Lower lobe of right lung (tissue), 2 donors: Measurements from ENCODE around the gene FLT1. TPM values are rescaled to one million over a fixed set of nuclear protein-coding genes. Genes with fewer than 3 reads are reported as not detected.
A peak's percentile ranks its signal among the peaks of the same experiment; 100 is the strongest.

ENCODE experiments used
- ATAC-seq, 2 donors: fragments of 200-7000 bp; cut with Tn5 transposase; one replicate each; pipeline ENCODE4 v1.9.1; 2020 to 2022; ENCODE audit warnings: mild to moderate bottlenecking in 2 of 2, moderate library complexity in 2 of 2
- DNase-seq: peaks from one replicate; pipeline ENCODE4 v3.0.0-alpha.2; 2020
- H3K27ac ChIP-seq: fragments of 200-600 bp; one replicate; pipeline ENCODE4 v1.8.0; 2022
- H3K27me3 ChIP-seq: fragments of 200-600 bp; one replicate; pipeline ENCODE4 v1.8.0; 2022; ENCODE audit warnings: low read depth
- H3K36me3 ChIP-seq: fragments of 200-600 bp; one replicate; pipeline ENCODE4 v1.8.0; 2022; ENCODE audit warnings: mild to moderate bottlenecking
- H3K4me1 ChIP-seq: fragments of 200-600 bp; one replicate; pipeline ENCODE4 v1.8.0; 2022
- H3K4me3 ChIP-seq: fragments of 200-600 bp; one replicate; pipeline ENCODE4 v1.8.0; 2022; ENCODE audit warnings: mild to moderate bottlenecking
- H3K9me3 ChIP-seq: fragments of 200-600 bp; one replicate; pipeline ENCODE4 v1.8.0; 2022
- CTCF ChIP-seq: fragments of 200-600 bp; IDR thresholded peaks from one replicate; pipeline ENCODE4 v1.8.0; 2022; ENCODE audit warnings: antibody characterized with exemption, mild to moderate bottlenecking
- intact Hi-C: fragments of 100-400 bp; cut with DNase I; formaldehyde crosslinking; loops from one replicate; pipeline ENCODE4 v1.11.0; 2022
- total RNA-seq: library from RNA; stranded (reverse); fragmentation: NEBNext Ultra II Directional; extraction: Animal tissue kit (Norgen Biotek cat#: 25700); gene quantifications from one replicate; pipeline ENCODE4 v1.2.1, GENCODE V29; 2021
- donor health status: DM: no; HTN: yes; CAD: no; lungs with severe emphysema.

FLT1 gene
- total RNA-seq, 1 donor from 2014 or later, result 41.9 TPM

DNA sequence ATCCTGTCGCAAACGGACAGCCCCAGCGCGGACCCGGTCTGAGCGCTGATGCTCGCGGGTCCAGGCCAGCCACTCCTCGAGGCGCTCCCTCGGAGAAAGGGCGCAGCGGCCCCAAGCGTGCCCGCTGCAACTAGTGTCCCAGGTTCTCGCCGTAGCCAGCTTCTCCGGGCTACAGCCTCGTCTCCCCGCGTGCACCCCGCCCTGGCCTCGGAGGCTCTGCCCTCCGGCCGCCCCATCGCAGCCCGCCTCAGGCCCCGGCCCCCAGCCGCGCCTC is 487 bp downstream of the FLT1 start:
- DNase-seq (no peak), ATAC-seq (peak; percentile 36 to 49)
- Histone ChIP-seq H3K9me3 (no peaks in the 10 kb centered on the region), H3K27me3 (peaks cover 69% of the 10 kb centered on the region), H3K4me1 (peaks cover 38% of the 10 kb centered on the region), H3K4me3 (peak overlapping the region; percentile 64), H3K27ac (peak overlapping the region; percentile 70), H3K36me3 (no peaks in the 10 kb centered on the region)
- intact Hi-C loops, result no loop called here
- no peak for TF ChIP-seq CTCF

DNA sequence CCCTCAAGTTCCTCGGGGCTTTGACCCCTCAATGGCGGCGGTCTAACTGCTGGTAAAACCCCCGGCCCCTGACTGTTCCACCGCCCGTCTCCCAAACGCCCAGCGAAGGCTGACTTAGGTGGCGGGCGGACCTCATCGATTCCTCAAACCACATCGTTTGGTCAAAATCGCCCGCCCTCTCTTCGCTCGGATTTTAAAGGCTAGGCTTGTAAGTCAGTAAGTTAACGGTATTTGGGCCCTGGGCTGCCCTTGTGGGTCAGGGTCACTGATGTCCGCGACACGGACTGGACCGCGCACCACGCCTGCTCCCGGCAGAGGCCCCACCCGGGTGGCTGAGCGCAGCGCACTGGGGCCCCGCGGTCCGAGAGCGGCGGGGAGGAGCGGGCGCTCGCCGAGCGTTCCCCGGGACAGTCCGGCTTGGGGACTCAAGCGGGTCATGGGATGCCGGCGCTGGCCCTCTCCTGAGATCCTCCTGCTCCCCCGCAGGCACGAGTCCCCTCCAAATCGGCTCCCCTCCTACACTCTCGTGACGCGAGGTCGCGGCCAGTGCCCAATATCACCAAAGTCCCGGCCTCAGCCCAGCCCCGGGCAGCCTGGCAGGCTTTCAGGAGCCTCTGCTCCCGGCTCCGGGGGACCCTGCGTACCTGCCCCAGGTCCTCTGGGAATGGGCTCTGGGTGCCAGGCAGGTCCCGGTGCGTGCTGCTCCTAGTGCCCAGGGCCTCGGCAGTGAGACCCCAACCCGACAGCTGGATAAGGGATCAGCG is 1.0 kb downstream of the FLT1 start:
- Histone ChIP-seq H3K27me3 (peaks cover 74% of the 10 kb centered on the region), H3K27ac (peak overlapping the region; percentile 70), H3K36me3 (no peaks in the 10 kb centered on the region), H3K4me3 (peak overlapping the region; percentile 64), H3K4me1 (peaks cover 38% of the 10 kb centered on the region), H3K9me3 (no peaks in the 10 kb centered on the region)
- ATAC-seq (peak; percentile 39 to 48), DNase-seq (peak; percentile 54)
- no peak for TF ChIP-seq CTCF
- intact Hi-C loops, result no loop called here

- intact Hi-C loops, result no loop called here
Observed at GRCh38 chr13:28492569-28493367, 2.2 kb downstream of the FLT1 start.

DNA sequence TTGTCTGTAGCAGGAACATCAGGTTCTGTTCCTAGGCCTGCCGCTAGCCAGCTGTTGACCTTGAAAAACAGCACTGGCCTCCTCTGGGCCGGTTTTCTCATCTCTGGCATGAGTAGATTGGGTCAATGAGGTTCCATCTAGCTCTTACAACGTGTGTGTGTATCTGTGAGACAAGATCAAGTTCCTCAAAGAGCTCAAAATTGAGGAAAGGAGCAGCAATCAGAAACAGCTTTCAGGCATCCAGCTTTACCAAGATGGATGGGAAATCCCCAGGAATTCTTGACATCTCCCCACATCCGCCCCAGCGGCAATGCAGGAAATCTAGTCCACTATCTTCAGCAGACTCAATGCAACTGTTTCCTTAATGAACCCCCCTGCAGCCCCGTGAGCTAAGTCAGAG is 4.9 kb downstream of the FLT1 start:
- Histone ChIP-seq H3K36me3 (no peaks in the 10 kb centered on the region), H3K4me1 (peaks cover 25% of the 10 kb centered on the region), H3K9me3 (no peaks in the 10 kb centered on the region), H3K27ac (no peak overlapping the region), H3K27me3 (peaks cover 59% of the 10 kb centered on the region), H3K4me3 (no peak overlapping the region)
- DNase-seq (no peak), ATAC-seq (no peak)
- no peak for TF ChIP-seq CTCF
- intact Hi-C loops, result no loop called here

More at GRCh38 chr13:28492569-28493367, 2.2 kb downstream of the FLT1 start:
- ATAC-seq (no peak), DNase-seq (no peak)
- H3K4me3 ChIP-seq, result peak overlapping the region; percentile 64
- H3K4me1 ChIP-seq, result peaks cover 38% of the 10 kb centered on the region
- peaks cover 76% of the 10 kb centered on the region for H3K27me3 ChIP-seq
- H3K9me3 ChIP-seq, result no peaks in the 10 kb centered on the region
- H3K27ac ChIP-seq, result no peak overlapping the region
- TF ChIP-seq CTCF, result no peak
- no peaks in the 10 kb centered on the region for H3K36me3 ChIP-seq

DNA sequence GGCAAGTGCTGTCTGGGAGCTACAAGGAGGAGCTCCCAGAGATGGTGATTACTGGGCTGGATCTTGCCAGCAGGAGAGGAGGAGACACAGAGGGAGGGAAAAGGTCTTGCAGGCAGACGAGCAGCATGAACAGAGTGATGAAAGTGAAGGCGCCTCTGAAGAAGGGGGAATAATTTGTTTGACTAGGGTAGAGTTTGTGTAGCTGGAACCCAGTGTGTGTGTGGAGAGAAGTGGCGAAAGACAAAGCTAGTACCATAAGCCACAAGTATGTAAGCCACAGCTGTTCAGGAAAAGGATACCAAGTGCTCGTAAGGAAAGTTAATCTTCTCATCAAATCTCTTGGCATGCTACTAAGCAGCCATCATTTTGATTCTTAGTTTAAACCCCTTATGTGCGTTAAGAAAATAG is 5.4 kb downstream of the FLT1 start:
- no peak overlapping the region for H3K27ac ChIP-seq
- ATAC-seq (no peak), DNase-seq (no peak)
- intact Hi-C loops, result no loop called here
- H3K4me3 ChIP-seq, result no peak overlapping the region
- H3K36me3 ChIP-seq, result no peaks in the 10 kb centered on the region
- H3K4me1 ChIP-seq, result peaks cover 19% of the 10 kb centered on the region
- TF ChIP-seq CTCF, result no peak
- H3K9me3 ChIP-seq, result no peaks in the 10 kb centered on the region
- peaks cover 54% of the 10 kb centered on the region for H3K27me3 ChIP-seq
